Lower lobe of right lung (tissue), 2 donors: Measurements from ENCODE around the gene PARP6. TPM values are rescaled to one million over a fixed set of nuclear protein-coding genes. Genes with fewer than 3 reads are reported as not detected.
"Not testable (repeated sequence)": the region's sequence is repeated elsewhere in the genome, so short reads cannot be mapped to it uniquely, and the experiment has no call there.

Source experiments
- ATAC-seq, 2 donors: fragments of 200-7000 bp; cut with Tn5 transposase; one replicate each; pipeline ENCODE4 v1.9.1; 2020 to 2022; ENCODE audit warnings: mild to moderate bottlenecking in 2 of 2, moderate library complexity in 2 of 2
- DNase-seq: peaks from one replicate; pipeline ENCODE4 v3.0.0-alpha.2; 2020
- H3K27ac ChIP-seq: fragments of 200-600 bp; one replicate; pipeline ENCODE4 v1.8.0; 2022
- H3K27me3 ChIP-seq: fragments of 200-600 bp; one replicate; pipeline ENCODE4 v1.8.0; 2022; ENCODE audit warnings: low read depth
- H3K36me3 ChIP-seq: fragments of 200-600 bp; one replicate; pipeline ENCODE4 v1.8.0; 2022; ENCODE audit warnings: mild to moderate bottlenecking
- H3K4me1 ChIP-seq: fragments of 200-600 bp; one replicate; pipeline ENCODE4 v1.8.0; 2022
- H3K4me3 ChIP-seq: fragments of 200-600 bp; one replicate; pipeline ENCODE4 v1.8.0; 2022; ENCODE audit warnings: mild to moderate bottlenecking
- H3K9me3 ChIP-seq: fragments of 200-600 bp; one replicate; pipeline ENCODE4 v1.8.0; 2022
- intact Hi-C: fragments of 100-400 bp; cut with DNase I; formaldehyde crosslinking; loops from one replicate; pipeline ENCODE4 v1.11.0; 2022
- total RNA-seq: library from RNA; stranded (reverse); fragmentation: NEBNext Ultra II Directional; extraction: Animal tissue kit (Norgen Biotek cat#: 25700); gene quantifications from one replicate; pipeline ENCODE4 v1.2.1, GENCODE V29; 2021
- TF ChIP-seq, protein P1 (sequence below): fragments of 200-600 bp; IDR thresholded peaks from one replicate; pipeline ENCODE4 v1.8.0; 2022; ENCODE audit warnings: antibody characterized with exemption, mild to moderate bottlenecking
- donor health status: DM: no; HTN: yes; CAD: no; lungs with severe emphysema.

Gene PARP6
- total RNA-seq, 1 donor from 2014 or later: 72.2 TPM

DNA sequence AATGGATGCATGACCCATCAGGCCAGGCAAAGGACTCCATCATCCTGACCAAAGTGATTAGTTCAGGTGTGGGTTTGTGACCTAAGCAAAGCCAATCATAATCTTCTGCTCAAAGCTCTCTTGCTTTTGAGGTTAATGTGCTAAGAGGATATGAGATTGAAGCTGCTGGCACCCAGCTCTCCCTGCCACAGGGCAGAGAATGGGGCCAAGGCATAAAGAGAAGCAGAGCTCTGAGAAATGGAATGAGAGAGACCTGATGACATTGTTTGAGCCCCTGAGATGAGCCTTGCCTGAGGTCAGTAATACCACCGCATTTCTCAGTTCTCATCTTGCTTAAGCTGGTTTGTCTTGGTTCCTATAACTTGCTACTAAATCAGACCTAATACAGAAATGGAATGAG, 6.4 kb upstream of the PARP6 start:
- no peaks in the 10 kb centered on the region for H3K36me3 ChIP-seq
- DNase-seq (no peak), ATAC-seq (no peak)
- H3K9me3 ChIP-seq: no peaks in the 10 kb centered on the region
- H3K4me1 ChIP-seq: no peaks in the 10 kb centered on the region
- no peak overlapping the region for H3K4me3 ChIP-seq
- H3K27me3 ChIP-seq: no peaks in the 10 kb centered on the region
- no peak overlapping the region for H3K27ac ChIP-seq
- TF ChIP-seq, protein P1, sequence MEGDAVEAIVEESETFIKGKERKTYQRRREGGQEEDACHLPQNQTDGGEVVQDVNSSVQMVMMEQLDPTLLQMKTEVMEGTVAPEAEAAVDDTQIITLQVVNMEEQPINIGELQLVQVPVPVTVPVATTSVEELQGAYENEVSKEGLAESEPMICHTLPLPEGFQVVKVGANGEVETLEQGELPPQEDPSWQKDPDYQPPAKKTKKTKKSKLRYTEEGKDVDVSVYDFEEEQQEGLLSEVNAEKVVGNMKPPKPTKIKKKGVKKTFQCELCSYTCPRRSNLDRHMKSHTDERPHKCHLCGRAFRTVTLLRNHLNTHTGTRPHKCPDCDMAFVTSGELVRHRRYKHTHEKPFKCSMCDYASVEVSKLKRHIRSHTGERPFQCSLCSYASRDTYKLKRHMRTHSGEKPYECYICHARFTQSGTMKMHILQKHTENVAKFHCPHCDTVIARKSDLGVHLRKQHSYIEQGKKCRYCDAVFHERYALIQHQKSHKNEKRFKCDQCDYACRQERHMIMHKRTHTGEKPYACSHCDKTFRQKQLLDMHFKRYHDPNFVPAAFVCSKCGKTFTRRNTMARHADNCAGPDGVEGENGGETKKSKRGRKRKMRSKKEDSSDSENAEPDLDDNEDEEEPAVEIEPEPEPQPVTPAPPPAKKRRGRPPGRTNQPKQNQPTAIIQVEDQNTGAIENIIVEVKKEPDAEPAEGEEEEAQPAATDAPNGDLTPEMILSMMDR: no peak
- intact Hi-C loops: no loop called here

- no peak for ATAC-seq
These were observed 4.0 kb upstream of the PARP6 start for GRCh38 chr15:72276326-72276700.

GRCh38 chr15:72275635-72276325, 3.4 kb upstream of the PARP6 start:
- H3K27me3 ChIP-seq, H3K27ac ChIP-seq, DNase-seq: not testable (repeated sequence)

More at GRCh38 chr15:72276326-72276700, 4.0 kb upstream of the PARP6 start:
- H3K27ac ChIP-seq: no peak overlapping the region
- no peaks in the 10 kb centered on the region for H3K27me3 ChIP-seq
- no peaks in the 10 kb centered on the region for H3K36me3 ChIP-seq
- TF ChIP-seq, protein P1: no peak
- no peak overlapping the region for H3K4me3 ChIP-seq
- H3K4me1 ChIP-seq: peaks cover 15% of the 10 kb centered on the region
- no peak for DNase-seq
- intact Hi-C loops: no loop called here
- no peaks in the 10 kb centered on the region for H3K9me3 ChIP-seq

DNA sequence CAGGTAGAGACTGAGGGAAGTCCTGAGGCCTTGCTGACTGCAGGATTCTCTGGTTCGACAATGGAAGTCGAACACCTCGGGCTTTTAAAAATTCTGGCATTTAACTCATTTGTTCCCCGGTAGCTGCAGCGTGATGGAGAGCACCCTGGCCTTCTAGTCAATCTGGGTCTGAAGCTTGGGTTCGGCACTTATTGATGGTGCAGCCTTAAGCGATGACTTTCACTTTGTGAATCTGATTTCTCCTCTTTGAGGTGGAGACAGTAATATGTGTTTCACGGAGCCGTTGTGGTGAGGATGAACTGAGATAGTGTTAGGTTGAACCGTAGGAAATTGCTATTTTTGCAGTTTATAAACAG, 621 bp upstream of the PARP6 start:
- H3K4me3 ChIP-seq: peak overlapping the region; percentile 83
- no peaks in the 10 kb centered on the region for H3K27me3 ChIP-seq
- H3K36me3 ChIP-seq: peaks cover 10% of the 10 kb centered on the region
- ATAC-seq: no peak
- TF ChIP-seq, protein P1: no peak
- no peaks in the 10 kb centered on the region for H3K9me3 ChIP-seq
- H3K27ac ChIP-seq: peak overlapping the region; percentile 92
- peaks cover 20% of the 10 kb centered on the region for H3K4me1 ChIP-seq
- intact Hi-C loops: no loop called here
- no peak for DNase-seq

More at GRCh38 chr15:72275635-72276325, 3.4 kb upstream of the PARP6 start:
- intact Hi-C loops, H3K36me3 ChIP-seq, H3K4me3 ChIP-seq, H3K9me3 ChIP-seq, ATAC-seq: not testable (repeated sequence)
- peaks cover 20% of the 10 kb centered on the region for H3K4me1 ChIP-seq

GRCh38 chr15:72271895-72272212, 500 bp downstream of the PARP6 start:
- H3K4me3 ChIP-seq: peak overlapping the region; percentile 83
- DNase-seq (no peak), ATAC-seq (peak in 1 of 2 donors; percentile 7)
- peaks cover 21% of the 10 kb centered on the region for H3K36me3 ChIP-seq
- TF ChIP-seq, protein P1: no peak
- peaks cover 20% of the 10 kb centered on the region for H3K4me1 ChIP-seq
- intact Hi-C loops: no loop called here
- no peaks in the 10 kb centered on the region for H3K9me3 ChIP-seq
- H3K27me3 ChIP-seq: no peaks in the 10 kb centered on the region
- H3K27ac ChIP-seq: peak overlapping the region; percentile 92

DNA sequence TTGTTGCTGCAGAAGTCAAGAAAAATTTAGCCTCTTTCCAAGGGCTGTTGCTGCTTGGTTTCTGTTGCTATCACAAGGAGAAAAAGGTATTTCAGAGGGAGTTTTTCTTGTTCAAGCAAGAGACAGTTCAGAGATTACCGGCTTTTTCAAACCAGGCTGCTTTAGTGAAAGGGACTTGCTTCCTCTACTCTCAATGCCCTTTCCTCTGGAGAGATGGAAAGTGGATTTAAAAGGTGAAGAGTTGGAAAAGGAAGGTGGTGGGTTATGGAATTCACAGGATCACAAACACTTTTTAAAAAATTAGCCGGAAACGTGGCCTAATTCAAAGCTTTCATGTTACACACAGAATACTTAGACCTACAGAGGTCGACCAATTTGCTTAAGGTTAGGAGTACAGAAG, 1.1 kb downstream of the PARP6 start:
- Histone ChIP-seq H3K4me3 (peak overlapping the region; percentile 83), H3K4me1 (peaks cover 20% of the 10 kb centered on the region), H3K36me3 (peaks cover 27% of the 10 kb centered on the region), H3K27me3 (no peaks in the 10 kb centered on the region), H3K9me3 (no peaks in the 10 kb centered on the region), H3K27ac (no peak overlapping the region)
- ATAC-seq (no peak), DNase-seq (no peak)
- intact Hi-C loops: no loop called here
- TF ChIP-seq, protein P1: no peak
